ENCODE measurements around the gene MYMX.

MYMX gene

GRCh38 chr6:44216677-44217331, at the start of gene MYMX:
TSS of gene MYMX (plus strand) at chr6:44216926. CDS start at chr6:44217472, 546 bp downstream.
- no peak within 1 kb of the TSS for H3K4me3 Mint-ChIP-seq
- H3K27ac Mint-ChIP-seq = no peak within 1 kb of the TSS
- peaks cover 15% of the 10 kb centered on the region for H3K4me1 Mint-ChIP-seq (ENCODE audit: low read depth)
- H3K36me3 Mint-ChIP-seq (ENCODE audit: low read depth) = no peaks in the 10 kb centered on the region
- no peaks in the 10 kb centered on the region for H3K9me3 Mint-ChIP-seq
- peaks cover 6% of the 10 kb centered on the region for H3K27me3 Mint-ChIP-seq (ENCODE audit: low read depth)
- DNase-seq (ENCODE audit: low spot score) = no peak

GRCh38 chr6:44167567-44167966, 49.2 kb upstream of the MYMX start:
- Mint-ChIP-seq H3K4me1 (ENCODE audit: low read depth) (peaks cover 5% of the 10 kb centered on the region), H3K4me3 (no peak overlapping the region), H3K9me3 (no peaks in the 10 kb centered on the region), H3K27me3 (ENCODE audit: low read depth) (peaks cover 17% of the 10 kb centered on the region), H3K27ac (no peak overlapping the region), H3K36me3 (ENCODE audit: low read depth) (no peaks in the 10 kb centered on the region)
- no peak for DNase-seq (ENCODE audit: low spot score)

- Mint-ChIP-seq H3K27ac (no peak overlapping the region), H3K4me3 (no peak overlapping the region), H3K4me1 (ENCODE audit: low read depth) (peaks cover 8% of the 10 kb centered on the region), H3K27me3 (ENCODE audit: low read depth) (peaks cover 15% of the 10 kb centered on the region), H3K9me3 (no peaks in the 10 kb centered on the region), H3K36me3 (ENCODE audit: low read depth) (no peaks in the 10 kb centered on the region)
- DNase-seq (ENCODE audit: low spot score) = no peak
Observed at GRCh38 chr6:44169154-44169553, 47.6 kb upstream of the MYMX start.

DNA sequence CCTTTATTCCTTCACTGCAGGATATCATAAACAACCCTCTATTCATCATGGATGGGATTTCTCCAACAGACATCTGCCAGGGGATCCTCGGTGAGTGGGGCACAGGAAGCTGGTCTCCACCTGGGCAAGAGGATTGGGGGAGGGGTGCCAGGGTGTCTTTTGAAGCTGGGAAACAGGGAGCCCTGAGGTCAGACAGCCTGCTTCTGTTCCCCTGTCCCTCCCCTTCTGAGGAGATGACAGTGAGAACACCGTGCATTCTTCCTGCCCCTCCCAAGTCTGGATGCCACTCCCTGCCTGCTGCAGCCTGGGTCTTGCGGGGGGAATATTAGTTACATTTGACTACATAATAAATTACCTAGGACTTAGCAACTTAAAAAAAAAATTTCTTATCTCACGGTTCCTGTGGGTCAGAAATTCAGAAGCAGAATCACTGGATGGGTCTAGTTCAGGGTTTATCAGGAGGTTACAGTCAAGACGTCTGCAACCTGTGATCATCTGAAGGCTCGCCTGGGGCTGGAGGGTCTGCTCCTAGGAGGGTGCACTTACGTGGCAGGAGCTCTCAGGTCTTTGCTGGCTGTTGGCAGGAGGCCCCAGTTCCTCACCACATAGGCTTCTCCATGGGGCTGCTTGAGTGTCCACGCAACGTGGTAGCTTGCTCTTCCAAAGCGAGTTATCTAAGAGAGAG, 46.7 kb upstream of the MYMX start:
- H3K27me3 Mint-ChIP-seq (ENCODE audit: low read depth) = peaks cover 9% of the 10 kb centered on the region

GRCh38 chr6:44171899-44172546, 44.7 kb upstream of the MYMX start:
- DNase-seq (ENCODE audit: low spot score) = no peak
- Mint-ChIP-seq H3K4me1 (ENCODE audit: low read depth) (peaks cover 9% of the 10 kb centered on the region), H3K36me3 (ENCODE audit: low read depth) (no peaks in the 10 kb centered on the region), H3K27me3 (ENCODE audit: low read depth) (no peaks in the 10 kb centered on the region), H3K27ac (no peak overlapping the region), H3K4me3 (no peak overlapping the region), H3K9me3 (no peaks in the 10 kb centered on the region)

More for the DNA sequence above, 46.7 kb upstream of the MYMX start:
- DNase-seq (ENCODE audit: low spot score) = no peak
- Mint-ChIP-seq H3K4me1 (ENCODE audit: low read depth) (peaks cover 8% of the 10 kb centered on the region), H3K9me3 (no peaks in the 10 kb centered on the region), H3K27ac (no peak overlapping the region), H3K36me3 (ENCODE audit: low read depth) (no peaks in the 10 kb centered on the region), H3K4me3 (no peak overlapping the region)

DNA sequence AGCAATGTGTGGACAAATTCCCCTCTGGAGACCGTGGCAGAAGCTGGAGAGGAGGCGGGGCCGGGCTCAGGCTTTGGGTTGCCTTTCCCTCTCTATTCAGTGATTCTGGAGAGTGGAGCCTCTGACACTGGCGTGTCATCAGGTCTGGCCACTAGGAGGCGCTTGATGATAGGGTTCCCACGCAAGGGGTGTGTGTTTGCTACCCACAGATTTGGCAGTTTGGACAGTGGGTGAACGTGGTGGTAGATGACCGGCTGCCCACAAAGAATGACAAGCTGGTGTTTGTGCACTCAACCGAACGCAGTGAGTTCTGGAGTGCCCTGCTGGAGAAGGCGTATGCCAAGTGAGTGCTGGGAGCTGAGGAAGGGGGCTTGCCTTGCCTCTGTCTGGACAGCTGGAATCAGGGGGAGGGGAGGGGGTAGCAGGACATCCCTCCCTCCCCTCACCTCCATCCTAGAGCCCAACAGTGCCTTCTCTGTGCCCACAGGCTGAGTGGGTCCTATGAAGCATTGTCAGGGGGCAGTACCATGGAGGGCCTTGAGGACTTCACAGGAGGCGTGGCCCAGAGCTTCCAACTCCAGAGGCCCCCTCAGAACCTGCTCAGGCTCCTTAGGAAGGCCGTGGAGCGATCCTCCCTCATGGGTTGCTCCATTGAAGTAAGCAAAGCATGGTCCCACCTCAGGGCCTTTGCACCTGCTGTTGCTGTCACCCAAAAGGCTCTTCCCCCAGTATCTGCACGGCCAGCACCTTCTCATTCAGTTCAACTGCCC, 43.8 kb upstream of the MYMX start:
- H3K36me3 Mint-ChIP-seq (ENCODE audit: low read depth) = no peaks in the 10 kb centered on the region
- H3K4me1 Mint-ChIP-seq (ENCODE audit: low read depth) = peaks cover 9% of the 10 kb centered on the region
- H3K4me3 Mint-ChIP-seq = no peak overlapping the region
- H3K27ac Mint-ChIP-seq = no peak overlapping the region
- peak; percentile 71 for DNase-seq (ENCODE audit: low spot score)
- H3K27me3 Mint-ChIP-seq (ENCODE audit: low read depth) = no peaks in the 10 kb centered on the region
- no peaks in the 10 kb centered on the region for H3K9me3 Mint-ChIP-seq

- Mint-ChIP-seq H3K9me3 (no peaks in the 10 kb centered on the region), H3K4me1 (ENCODE audit: low read depth) (peaks cover 9% of the 10 kb centered on the region), H3K27me3 (ENCODE audit: low read depth) (no peaks in the 10 kb centered on the region), H3K36me3 (ENCODE audit: low read depth) (no peaks in the 10 kb centered on the region), H3K4me3 (no peak overlapping the region), H3K27ac (no peak overlapping the region)
- no peak for DNase-seq (ENCODE audit: low spot score)
Observed at GRCh38 chr6:44176130-44176761, 40.5 kb upstream of the MYMX start.

GRCh38 chr6:44176762-44177509, 39.8 kb upstream of the MYMX start:
- Mint-ChIP-seq H3K9me3 (no peaks in the 10 kb centered on the region), H3K27me3 (ENCODE audit: low read depth) (no peaks in the 10 kb centered on the region), H3K4me3 (peak overlapping the region; percentile 32), H3K4me1 (ENCODE audit: low read depth) (peaks cover 9% of the 10 kb centered on the region), H3K27ac (no peak overlapping the region), H3K36me3 (ENCODE audit: low read depth) (no peaks in the 10 kb centered on the region)
- DNase-seq (ENCODE audit: low spot score) = no peak

DNA sequence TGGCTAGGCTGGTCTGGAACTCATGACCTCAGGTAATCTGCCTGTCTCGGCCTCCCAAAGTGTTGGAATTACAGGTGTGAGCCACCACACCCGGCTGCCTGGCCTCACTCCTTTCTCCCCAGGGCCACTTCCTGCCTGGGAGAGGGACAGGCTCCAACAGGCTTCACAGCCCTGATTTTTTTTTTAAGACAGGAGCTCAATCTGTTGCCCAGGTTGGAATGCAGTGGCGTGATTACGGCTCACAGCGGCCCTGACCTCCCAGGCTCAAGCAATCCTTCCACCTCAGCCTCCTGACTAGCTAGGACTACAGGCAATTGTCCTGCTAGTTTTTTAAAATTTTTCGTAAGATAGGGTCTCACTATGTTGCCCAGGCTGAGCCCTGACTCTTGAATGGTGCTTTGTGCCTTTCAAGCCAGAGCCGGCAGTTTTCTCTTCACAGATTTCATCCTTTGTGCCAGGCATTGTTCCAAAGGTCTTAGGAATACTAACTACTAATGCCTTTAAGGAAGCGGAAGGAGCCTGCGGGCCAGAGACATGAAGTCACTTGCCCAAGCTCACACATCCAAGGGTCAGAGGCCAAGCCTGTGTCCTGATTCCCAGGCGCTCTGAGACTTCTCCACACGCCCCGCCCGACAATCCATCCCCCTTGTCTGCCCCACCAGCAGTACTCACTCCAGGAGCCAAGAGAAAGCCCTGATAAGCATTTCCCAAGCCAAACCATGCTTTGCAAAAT, 38.9 kb upstream of the MYMX start:
- Mint-ChIP-seq H3K9me3 (no peaks in the 10 kb centered on the region), H3K4me1 (ENCODE audit: low read depth) (peaks cover 5% of the 10 kb centered on the region), H3K36me3 (ENCODE audit: low read depth) (no peaks in the 10 kb centered on the region), H3K27me3 (ENCODE audit: low read depth) (no peaks in the 10 kb centered on the region), H3K4me3 (no peak overlapping the region), H3K27ac (no peak overlapping the region)
- DNase-seq (ENCODE audit: low spot score) = no peak

GRCh38 chr6:44178424-44179071, 38.2 kb upstream of the MYMX start:
- H3K4me3 Mint-ChIP-seq = no peak overlapping the region

DNA sequence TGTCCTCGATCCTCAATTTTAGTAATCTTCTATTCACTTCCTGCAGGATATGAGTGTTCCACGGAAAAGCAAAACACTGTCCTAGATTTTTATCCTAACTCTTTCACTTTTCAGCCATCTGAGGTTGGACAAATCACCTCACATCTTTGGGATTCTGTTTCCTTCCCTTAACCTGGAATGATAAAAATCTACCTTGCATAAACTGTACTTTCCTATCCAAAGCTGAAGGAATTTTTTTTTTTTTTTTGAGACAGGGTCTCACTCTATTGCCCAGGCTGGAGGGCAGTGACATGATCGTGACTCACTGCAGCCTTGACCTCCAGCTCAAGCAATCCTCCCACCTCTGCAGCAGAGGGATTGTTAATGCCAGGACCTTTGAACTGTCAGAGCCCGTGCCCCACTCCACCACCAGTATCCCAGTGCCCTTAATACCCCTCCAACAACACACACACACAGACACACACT, 37.6 kb upstream of the MYMX start:
- H3K27me3 Mint-ChIP-seq (ENCODE audit: low read depth) = no peaks in the 10 kb centered on the region
- H3K4me3 Mint-ChIP-seq = no peak overlapping the region
- no peak for DNase-seq (ENCODE audit: low spot score)

More at GRCh38 chr6:44178424-44179071, 38.2 kb upstream of the MYMX start:
- Mint-ChIP-seq H3K27me3 (ENCODE audit: low read depth) (no peaks in the 10 kb centered on the region), H3K36me3 (ENCODE audit: low read depth) (no peaks in the 10 kb centered on the region), H3K27ac (no peak overlapping the region), H3K4me1 (ENCODE audit: low read depth) (peaks cover 5% of the 10 kb centered on the region), H3K9me3 (no peaks in the 10 kb centered on the region)
- no peak for DNase-seq (ENCODE audit: low spot score)

DNA sequence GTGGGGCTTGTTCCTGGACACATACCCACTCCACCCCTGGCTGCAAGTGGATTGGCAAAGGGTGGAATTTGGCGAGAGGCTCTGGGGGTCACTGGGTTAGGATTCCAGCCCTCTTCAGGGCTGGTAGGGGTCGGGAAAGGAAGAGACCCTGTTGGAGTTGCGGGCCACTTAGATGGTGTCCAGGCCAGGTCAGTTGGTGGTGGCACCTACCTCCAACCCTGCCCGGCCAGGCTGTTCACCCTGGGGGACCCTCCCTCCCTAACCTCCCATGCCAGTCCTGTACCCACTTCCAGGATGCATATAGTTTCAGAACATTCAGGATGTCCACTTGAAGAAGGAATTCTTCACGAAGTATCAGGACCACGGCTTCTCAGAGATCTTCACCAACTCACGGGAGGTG, 37.1 kb upstream of the MYMX start:
- peaks cover 5% of the 10 kb centered on the region for H3K4me1 Mint-ChIP-seq (ENCODE audit: low read depth)
- no peaks in the 10 kb centered on the region for H3K9me3 Mint-ChIP-seq
- H3K4me3 Mint-ChIP-seq = no peak overlapping the region
- no peaks in the 10 kb centered on the region for H3K36me3 Mint-ChIP-seq (ENCODE audit: low read depth)
- no peak overlapping the region for H3K27ac Mint-ChIP-seq
- H3K27me3 Mint-ChIP-seq (ENCODE audit: low read depth) = no peaks in the 10 kb centered on the region
- DNase-seq (ENCODE audit: low spot score) = no peak

More for the DNA sequence above, 37.6 kb upstream of the MYMX start:
- Mint-ChIP-seq H3K9me3 (no peaks in the 10 kb centered on the region), H3K36me3 (ENCODE audit: low read depth) (no peaks in the 10 kb centered on the region), H3K4me1 (ENCODE audit: low read depth) (peaks cover 5% of the 10 kb centered on the region), H3K27ac (no peak overlapping the region)

All from T-helper 2 cell treated with Interferon-gamma antibody and Interleukin-4, amounts not matched to agents 5 μg/mL and 100 μg/mL, for 36 hours (primary cell).